SK-N-MC (cell line): ENCODE results near the gene PIAS2.

Experiments used
- EZH2 ChIP-seq: fragments of 200-600 bp; sonication (generic); IDR thresholded peaks from one replicate; pipeline ENCODE4 v1.6.1; 2017; ENCODE audit warnings: antibody characterized with exemption
- FOXP2 ChIP-seq: optimal IDR thresholded peaks from 2 replicates; pipeline ENCODE3; 2011; ENCODE audit warnings: mild to moderate bottlenecking, moderate library complexity; ENCODE audit not compliant: insufficient read depth; ENCODE audit errors: extremely low read length, control extremely low read depth
- POLR2AphosphoS5 ChIP-seq: IDR thresholded peaks from 2 replicates; pipeline ENCODE4 v1.6.1; 2012; ENCODE audit warnings: mild to moderate bottlenecking, low read depth, low read length, borderline replicate concordance

DNA sequence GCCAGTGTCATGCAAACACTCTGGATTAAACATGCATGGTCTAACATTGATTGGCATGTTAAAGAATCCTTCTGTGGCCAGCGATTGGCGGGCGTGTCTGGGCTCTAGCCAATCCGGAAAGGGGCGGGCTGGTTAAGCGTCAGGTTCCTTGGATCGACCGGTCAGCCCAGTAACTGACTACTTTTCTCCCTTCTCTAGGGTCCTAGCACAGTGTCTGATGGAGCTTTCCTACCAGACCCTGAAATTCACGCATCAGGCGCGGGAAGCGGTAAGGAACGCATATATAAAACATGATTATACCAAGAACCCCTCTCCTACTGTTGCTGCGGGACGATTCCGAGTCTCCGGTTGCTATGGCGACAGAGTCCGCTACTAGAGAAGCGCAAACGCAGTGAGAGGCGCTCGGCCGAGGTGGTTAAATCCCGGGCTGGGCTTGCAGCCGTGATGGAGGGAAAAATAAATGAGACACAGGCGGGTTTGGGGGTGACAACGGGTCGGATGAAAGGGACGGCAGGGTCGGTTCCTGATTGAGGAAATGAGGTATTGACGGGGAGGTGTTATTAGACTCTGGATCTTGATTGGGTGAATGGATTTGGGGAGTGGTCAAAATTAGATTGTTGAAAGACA lies 29.5 kb upstream of the PIAS2 start:
- TF ChIP-seq POLR2AphosphoS5 (no peak), EZH2 (no peak), FOXP2 (no peak)
